Measurements from ENCODE around the gene UBR1.

UBR1 gene

DNA sequence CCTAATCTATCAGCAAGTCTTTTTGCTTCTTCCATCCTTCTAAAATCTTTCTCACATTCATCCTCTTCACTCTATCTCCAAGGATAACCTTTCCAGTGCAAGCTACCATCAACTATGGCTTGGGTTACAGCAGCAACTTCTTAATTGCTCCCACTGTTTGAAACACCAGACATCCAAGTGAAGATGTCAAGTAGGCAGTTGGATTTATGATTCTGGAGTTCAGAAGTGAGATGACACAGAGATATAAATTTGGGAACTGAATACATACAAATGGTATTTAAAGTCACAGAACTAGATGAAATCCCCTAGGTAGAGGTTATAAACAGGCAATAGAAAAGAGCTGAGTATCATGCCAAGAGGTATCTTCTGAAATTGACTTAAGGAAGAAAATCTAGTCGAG lies 3.7 kb downstream of the UBR1 start:
- DNase-seq (ENCODE audit: low read depth) = no peak
- in situ Hi-C loops (cut with HindIII; ENCODE audit: low sequenced_read_pairs) = no loop called here
- TF ChIP-seq, protein P1, sequence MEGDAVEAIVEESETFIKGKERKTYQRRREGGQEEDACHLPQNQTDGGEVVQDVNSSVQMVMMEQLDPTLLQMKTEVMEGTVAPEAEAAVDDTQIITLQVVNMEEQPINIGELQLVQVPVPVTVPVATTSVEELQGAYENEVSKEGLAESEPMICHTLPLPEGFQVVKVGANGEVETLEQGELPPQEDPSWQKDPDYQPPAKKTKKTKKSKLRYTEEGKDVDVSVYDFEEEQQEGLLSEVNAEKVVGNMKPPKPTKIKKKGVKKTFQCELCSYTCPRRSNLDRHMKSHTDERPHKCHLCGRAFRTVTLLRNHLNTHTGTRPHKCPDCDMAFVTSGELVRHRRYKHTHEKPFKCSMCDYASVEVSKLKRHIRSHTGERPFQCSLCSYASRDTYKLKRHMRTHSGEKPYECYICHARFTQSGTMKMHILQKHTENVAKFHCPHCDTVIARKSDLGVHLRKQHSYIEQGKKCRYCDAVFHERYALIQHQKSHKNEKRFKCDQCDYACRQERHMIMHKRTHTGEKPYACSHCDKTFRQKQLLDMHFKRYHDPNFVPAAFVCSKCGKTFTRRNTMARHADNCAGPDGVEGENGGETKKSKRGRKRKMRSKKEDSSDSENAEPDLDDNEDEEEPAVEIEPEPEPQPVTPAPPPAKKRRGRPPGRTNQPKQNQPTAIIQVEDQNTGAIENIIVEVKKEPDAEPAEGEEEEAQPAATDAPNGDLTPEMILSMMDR (IDR thresholded peaks at IDR 0.05; ENCODE audit: low read depth, low read length, missing control alignments) = no peak
- no peak overlapping the region for H3K4me3 ChIP-seq (ENCODE audit: low read depth, low read length)

DNA sequence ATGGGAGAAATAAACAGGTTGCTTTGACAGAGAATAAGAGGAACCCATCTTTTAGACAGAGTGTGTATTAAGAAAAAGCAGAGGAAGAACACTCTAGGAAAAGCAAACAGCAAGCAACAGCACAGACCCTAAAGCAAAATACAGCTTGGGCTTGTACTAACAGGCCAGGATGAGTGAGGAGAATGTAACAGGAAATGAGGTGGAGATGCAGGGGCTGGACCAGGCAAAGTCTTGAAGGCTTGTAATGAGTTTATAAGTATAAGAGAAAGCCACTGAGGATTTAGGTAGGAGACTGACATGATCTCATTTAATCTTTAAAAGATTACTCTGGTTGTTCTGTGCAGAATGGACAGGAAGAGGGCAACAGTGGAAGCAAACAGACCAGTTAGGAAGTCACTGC lies 4.9 kb downstream of the UBR1 start:
- no peak for DNase-seq (ENCODE audit: low read depth)
- in situ Hi-C loops (cut with HindIII; ENCODE audit: low sequenced_read_pairs) = no loop called here
- no peak overlapping the region for H3K4me3 ChIP-seq (ENCODE audit: low read depth, low read length)
- TF ChIP-seq, protein P1 (IDR thresholded peaks at IDR 0.05; ENCODE audit: low read depth, low read length, missing control alignments) = no peak

DNA sequence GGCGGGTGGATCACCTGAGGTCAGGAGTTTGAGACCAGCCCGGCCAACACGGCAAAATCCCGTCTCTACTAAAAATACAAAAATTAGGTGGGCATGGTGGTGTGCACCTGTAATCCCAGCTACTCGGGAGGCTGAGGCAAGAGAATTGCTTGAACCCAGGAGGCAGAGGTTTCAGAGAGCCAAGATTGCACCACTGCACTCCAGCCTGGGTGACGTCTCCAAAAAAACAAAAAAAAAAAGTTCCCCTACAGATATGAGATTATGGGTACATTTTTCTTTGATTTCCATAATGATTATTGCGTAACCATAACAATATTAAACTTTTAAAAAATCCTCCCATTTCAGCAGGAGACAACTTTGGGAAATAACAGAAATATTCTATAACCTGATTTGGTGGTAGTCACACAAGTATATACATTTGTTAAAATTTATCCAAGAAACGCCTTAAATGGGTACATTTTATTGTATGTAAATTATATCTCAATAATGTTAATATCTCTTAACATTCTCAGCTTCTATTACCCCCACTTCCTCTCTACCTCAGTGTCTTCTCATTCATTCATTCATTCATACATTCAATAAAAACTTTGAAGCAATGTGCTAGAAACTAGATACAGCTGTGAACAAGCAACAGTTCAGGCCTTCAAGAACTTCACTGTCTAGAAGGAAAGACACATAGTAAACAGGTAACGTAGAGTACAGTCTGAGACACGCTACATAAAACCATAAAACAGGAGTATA lies 6.6 kb downstream of the UBR1 start:
- TF ChIP-seq, protein P1 (IDR thresholded peaks at IDR 0.05; ENCODE audit: low read depth, low read length, missing control alignments) = no peak
- no peak for DNase-seq (ENCODE audit: low read depth)
- in situ Hi-C loops (cut with HindIII; ENCODE audit: low sequenced_read_pairs) = no loop called here
- no peak overlapping the region for H3K4me3 ChIP-seq (ENCODE audit: low read depth, low read length)

DNA sequence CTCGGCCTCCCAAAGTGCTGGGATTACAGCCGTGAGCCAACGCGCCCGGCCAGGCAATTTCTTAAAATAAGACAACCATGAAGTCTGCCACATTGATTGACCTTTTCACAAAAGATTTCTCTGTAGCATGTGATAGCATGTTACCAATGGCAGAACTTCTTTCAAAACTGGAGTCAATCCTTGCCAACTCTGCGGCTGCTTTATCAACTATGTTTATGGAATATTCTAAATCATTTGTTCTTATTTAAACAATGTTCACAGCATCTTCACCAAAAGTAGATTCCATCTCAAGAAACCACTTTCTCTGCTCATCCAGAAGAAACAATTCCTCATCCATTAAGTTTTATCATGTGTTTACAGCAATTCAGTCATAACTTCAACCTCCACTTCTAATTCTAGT lies 9.4 kb downstream of the UBR1 start:
- TF ChIP-seq, protein P1 (IDR thresholded peaks at IDR 0.05; ENCODE audit: low read depth, low read length, missing control alignments) = no peak
- in situ Hi-C loops (cut with HindIII; ENCODE audit: low sequenced_read_pairs) = no loop called here
- no peak for DNase-seq (ENCODE audit: low read depth)
- no peak overlapping the region for H3K4me3 ChIP-seq (ENCODE audit: low read depth, low read length)

DNA sequence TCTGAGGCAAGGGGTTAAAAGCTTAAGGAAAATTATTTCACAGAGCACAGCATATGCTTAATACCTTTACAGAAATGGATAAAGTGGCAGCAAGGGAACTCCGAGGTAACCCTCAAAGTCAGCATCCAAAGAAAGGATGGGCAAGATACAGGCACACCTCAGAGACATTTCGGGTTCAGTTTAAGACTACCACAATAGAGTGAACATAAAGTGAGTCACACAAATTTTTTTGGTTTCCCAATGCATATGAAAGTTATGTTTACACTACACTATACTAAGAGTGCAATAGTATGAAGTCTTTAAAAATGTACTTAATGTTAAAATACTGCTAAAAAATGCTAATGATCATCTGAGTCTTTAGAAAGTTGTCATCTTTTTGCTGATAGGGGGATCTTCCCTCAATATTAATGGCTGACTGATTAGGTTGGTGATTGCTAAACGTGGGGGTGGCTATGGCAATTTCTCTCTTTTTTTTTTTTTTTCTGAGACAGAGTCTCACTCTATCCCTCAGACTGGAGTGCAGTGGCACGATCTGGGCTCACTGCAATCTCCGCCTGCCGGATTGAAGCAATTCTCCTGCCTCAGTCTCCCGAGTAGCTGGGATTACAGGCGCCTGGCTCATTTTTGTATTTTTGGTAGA lies 10.0 kb downstream of the UBR1 start:
- DNase-seq (ENCODE audit: low read depth) = no peak
- TF ChIP-seq, protein P1 (IDR thresholded peaks at IDR 0.05; ENCODE audit: low read depth, low read length, missing control alignments) = no peak
- no peak overlapping the region for H3K4me3 ChIP-seq (ENCODE audit: low read depth, low read length)
- in situ Hi-C loops (cut with HindIII; ENCODE audit: low sequenced_read_pairs) = no loop called here

DNA sequence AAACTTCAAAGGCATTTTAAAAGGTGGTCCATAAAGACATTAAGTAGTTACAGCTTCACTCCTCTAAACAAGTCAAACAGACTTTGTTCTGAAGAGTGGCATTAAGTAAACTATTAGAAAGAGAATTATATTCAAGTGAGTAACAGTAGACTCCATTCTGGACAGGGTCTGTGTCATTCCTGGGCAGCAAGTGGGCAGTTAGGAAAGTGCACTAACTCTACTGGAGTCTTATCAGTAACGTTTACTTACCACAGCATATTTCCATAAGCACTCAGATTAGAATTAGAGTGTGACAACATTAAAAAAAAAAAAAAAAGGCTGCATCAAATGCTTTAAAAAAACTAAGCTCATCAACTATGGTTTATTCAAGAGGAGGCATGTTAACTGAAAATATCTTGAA lies 10.6 kb downstream of the UBR1 start:
- in situ Hi-C loops (cut with HindIII; ENCODE audit: low sequenced_read_pairs) = no loop called here
- no peak for DNase-seq (ENCODE audit: low read depth)
- no peak overlapping the region for H3K4me3 ChIP-seq (ENCODE audit: low read depth, low read length)

More for the DNA sequence above, 10.6 kb downstream of the UBR1 start:
- TF ChIP-seq, protein P1 (IDR thresholded peaks at IDR 0.05; ENCODE audit: low read depth, low read length, missing control alignments) = no peak
